HG03378 (cell line): Measurements from ENCODE around the gene SPG7.
"Not testable (repeated sequence)": the region's sequence is repeated elsewhere in the genome, so short reads cannot be mapped to it uniquely, and the experiment has no call there.

Experiments used
- ATAC-seq: cut with Tn5 transposase; IDR thresholded peaks from one replicate; pipeline ENCODE4 v1.9.1; 2021; ENCODE audit warnings: mild to moderate bottlenecking, moderate library complexity; ENCODE audit not compliant: unreplicated experiment

SPG7 gene

DNA sequence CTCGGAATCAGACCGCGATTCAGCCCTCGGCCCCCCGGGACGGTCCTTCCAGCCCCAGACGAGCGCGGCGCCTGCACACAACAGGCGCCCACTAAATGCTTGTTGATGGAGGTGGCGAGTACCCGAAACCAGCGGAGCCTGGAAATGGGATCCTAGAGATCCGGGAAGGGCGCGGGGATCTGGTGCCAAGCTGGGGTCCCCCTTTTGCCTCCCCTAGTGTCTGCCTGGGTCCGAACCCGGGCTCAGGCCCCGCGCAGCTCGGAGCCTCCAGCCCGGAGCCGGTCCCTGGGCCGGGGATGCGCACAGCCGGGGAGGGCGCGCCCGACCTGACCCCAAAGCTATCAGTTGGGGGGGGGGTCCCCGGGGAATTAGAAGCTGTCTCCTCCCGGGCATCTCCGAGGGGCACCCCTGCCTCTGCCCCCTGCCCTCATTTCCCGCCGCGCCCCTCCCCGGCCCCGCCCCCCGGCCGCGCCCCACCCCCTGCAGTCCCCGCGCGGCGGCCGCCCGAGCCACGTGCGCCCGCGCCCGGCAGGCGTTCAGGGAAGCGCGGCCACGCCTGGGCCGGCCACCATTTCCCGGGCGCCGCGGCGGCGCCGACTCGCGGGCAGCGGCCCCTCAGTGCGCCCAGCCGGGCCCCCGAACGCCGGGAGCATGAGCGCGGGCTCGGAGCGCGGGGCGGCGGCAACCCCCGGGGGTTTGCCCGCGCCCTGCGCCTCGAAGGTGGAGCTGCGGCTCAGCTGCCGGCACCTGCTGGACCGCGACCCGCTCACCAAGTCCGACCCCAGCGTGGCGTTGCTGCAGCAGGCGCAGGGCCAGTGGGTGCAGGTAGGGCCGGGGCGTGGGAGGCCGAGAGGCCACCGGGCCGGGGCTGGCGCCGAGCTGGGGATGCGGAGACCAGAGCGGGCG, 67.3 kb downstream of the SPG7 start, which contains the start of gene CPNE7:
CPNE7 (plus strand) TSS at position 512 of the 906 bp plus-strand sequence; CDS start at position 652, 140 bp downstream.
- ATAC-seq: no peak

DNA sequence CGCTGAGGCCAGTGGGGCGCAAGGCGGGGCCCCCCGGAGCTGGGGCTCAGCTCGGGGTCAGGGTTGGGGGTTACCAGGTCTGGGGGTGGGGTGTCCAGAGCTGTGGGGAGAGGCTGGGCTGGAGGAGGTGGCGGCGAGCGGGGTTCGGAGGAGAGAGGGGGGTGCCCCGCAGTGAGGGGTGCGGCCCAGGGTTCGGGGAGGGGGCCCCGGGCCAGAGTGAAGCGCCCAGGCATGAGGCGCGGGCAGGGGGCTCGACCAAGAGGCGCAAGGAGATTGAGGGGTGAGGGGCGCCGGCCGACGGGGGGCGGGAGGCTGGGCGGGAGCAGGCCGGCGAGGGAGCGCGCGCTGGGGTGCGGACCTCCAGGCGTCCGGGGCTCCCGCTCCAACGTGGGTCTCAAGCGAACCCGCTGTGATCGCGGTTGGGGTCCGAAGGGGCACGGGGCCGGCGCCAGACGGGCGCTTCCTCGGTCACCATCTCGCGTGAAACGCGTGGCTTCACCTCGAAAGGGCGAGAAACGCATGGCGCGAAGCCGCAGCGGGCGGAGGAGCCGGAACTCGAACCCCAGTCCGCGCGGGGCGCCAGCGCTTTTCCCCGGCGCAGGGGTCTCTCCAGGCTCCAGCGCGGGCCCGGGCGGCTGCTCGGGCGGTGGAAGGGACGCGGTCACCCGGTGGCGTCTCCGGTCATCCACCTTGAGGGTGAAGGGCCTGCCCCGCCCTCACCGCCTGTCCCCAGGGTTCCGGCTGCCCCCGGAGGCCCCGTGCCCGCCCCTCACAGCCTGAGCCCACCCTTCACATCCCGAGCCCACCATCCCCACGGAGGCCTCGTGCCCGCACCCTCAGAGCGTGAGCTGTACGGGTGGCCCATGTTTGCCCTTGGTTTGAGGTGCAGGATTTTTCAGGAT, 68.2 kb downstream of the SPG7 start:
- no peak for ATAC-seq

DNA sequence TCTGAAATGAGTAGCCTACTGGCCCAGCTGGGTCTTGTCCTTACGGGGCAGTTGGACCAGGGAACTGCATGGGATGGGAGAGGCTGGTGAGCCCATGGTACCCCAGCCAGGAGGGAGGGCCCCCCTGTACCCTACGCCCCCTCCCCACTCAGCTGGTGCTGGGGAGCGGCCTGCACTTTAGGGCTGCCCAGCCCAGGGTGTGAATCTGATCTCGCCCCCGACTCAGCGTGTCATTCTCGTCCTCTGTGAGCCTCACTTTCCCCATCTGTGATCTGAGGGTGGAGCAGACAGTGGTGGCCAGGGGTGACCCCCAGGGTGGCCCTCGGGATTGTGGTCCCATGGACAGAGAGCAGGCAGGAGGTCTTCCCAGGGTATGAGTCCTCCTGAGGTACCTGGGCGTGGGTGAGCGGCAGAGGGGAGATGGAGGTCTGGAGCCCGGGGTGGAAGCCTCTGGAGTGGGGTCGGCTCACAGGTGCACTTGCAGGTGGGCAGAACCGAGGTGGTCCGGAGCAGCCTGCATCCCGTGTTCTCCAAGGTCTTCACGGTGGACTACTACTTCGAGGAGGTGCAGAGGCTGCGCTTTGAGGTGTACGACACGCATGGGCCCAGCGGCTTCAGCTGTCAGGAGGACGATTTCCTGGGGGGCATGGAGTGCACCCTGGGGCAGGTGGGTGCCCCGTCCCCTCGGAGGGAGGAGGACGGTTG, 69.0 kb downstream of the SPG7 start:
- ATAC-seq: no peak

DNA sequence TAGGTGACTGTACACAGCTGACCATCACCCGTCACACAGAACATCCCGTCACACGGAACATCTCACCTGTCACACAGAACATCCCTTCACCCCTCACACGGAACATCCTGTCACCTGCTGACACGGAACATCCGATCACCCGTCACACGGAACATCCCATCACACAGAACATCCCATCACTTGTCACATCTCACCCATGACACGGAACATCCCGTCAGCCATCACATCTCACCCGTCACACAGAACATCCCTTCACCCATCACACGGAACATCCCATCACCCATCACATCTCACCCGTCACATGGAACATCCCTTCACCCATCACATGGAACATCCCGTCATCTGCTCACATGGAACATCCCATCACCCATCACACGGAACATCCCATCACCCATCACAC, 71.1 kb downstream of the SPG7 start:
- no peak for ATAC-seq

DNA sequence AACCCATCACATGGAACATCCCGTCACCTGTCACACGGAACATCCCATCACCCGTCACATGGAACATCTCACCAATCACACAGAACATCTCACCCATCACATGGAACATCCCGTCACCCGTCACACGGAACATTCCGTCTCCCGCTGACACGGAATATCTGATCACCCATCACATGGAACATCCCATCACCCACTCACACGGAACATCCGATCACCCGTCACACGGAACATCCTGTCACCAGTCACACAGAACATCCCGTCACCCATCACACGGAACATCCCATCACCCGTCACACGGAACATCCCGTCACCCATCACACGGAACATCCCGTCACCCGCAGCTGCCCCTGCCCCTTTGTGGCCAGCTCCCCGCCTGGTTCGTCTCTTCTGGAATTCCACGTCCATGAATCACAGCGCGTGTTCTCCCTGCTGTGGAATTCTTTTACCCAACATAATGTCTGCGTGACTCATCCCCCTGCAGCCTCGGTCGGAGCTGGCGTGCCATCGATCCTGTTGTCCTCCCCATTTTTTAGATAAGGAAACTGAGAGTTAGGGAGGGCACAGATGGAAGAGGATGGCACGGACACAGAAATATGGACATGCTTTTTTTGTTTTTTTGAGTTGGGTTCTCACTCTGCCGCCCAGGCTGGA, 73.0 kb downstream of the SPG7 start:
- no peak for ATAC-seq

DNA sequence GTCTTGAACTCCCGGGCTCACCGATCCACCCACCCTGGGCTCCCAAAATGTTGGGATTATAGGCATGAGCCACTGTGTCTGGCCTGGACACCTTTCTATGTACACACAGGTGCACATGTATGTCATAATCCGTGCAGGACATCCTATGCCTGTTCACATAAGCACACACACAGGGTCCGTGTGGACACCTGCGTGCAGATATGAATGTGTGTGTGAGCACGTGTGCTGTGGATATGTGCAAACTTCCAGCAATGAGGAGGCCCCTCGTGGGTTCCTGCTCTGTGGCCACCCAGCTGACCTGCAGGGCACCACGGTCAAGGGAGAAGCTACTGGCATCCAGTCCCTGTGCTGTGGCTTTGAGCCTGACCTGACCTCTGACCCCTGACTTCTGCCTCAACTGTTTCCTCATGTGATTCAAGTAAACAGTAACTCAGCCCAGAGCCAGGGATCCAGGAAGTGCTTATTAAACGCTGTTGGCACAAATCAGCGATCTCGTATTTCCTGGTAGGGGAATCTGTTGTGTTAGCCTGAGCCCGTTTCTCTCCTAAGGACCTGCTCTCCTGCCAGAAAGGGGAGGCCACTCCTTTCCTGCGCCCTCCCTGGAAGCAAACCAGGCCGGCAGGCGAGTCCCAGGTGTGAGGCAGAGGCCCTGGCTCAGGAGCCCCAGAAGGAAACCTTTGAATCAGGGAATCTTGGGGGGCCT, 73.8 kb downstream of the SPG7 start:
- ATAC-seq: no peak

DNA sequence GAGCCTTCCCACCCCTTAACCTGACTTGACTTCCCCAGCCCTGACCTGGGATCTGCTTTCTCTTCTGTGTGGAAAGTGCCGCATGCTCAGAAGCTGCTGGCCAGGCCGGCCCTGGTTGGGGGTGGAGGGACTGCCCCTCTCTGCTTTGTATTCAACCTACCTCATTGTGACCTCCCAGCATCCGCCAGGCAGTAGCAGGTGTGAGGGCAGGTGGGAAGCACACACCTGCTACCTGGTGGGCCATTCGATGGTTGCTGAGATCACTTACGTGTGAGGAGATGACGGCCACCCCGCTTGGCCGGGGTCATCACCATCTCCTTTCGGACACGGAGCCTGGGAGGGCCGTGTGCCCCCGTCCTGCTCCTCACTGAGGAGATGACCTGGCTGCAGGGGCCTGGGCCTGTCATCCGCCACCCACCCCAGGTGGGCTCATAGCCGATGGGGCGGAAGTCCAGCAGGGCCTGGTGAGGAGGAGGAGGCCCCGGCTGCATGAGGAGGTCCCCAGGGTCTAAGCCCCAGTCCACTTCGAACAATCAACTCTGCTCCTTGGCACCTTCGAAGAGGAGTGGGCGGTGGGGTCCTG, 74.5 kb downstream of the SPG7 start:
- no peak for ATAC-seq

DNA sequence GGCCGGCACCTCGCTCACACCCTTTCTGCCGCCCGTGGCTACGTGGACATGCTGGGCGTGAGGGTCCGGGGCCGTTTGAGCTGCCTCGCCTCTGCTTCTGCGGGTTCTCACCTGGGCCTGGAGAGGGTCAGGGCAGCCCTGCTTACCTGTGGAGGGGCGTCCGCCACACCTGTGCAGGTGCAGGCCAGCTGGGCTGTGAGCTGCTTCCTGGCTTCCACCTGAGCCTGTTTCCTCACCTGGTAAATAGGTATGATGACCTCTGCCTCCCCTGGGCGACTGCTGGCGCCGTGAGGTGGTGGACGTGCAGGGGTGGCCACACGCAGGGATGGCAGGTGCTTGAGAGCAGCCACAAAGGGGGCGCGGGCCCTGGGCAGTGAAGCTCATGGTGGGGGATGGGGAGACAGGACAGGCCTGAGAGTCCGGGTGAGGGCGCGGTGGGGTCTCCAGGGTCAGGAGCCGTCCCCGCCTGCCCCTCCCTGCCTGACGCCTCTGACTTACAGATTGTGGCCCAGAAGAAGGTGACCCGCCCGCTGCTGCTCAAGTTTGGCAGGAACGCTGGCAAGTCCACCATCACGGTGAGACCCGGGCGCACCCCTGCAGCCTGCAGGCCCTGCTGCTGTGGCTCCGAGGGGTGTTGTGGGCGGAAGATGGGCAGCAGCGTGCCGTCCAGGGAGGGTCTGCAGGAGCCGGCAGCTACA, 75.1 kb downstream of the SPG7 start:
- ATAC-seq: no peak

DNA sequence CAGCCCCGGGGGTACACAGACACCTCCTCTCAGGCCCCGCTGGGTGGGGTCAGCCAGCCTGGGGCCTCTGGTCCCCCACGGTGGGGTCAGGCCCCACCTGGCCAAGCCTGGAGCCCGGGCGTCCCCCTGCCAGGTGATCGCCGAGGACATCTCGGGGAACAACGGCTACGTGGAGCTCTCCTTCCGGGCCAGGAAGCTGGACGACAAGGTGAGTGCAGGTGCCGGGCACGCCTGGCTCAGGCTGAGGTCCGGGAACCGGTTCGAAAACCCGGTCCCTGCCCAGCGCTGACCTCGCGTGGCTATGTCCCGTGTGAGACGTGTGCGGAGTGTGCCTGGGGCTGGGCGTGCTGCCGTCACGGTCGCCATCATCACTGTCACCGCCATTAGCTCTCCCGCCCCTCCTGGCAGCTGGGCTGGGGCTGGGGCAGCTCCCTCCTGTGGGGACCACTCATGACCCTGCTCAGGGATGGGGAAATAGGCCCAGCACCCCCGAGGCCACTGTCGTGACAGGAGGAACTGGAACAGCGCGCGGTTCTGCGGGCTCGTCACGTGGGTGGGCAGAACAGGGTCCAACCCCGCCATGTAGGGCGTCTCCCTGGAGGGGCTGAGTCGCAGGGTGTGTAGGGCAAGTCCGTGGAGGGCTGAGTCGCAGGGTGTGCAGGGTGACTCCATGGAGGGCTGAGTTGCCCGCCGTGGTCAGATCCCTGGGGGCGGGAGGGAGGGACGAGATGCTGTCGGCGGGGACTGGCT, 75.9 kb downstream of the SPG7 start:
- no peak for ATAC-seq

DNA sequence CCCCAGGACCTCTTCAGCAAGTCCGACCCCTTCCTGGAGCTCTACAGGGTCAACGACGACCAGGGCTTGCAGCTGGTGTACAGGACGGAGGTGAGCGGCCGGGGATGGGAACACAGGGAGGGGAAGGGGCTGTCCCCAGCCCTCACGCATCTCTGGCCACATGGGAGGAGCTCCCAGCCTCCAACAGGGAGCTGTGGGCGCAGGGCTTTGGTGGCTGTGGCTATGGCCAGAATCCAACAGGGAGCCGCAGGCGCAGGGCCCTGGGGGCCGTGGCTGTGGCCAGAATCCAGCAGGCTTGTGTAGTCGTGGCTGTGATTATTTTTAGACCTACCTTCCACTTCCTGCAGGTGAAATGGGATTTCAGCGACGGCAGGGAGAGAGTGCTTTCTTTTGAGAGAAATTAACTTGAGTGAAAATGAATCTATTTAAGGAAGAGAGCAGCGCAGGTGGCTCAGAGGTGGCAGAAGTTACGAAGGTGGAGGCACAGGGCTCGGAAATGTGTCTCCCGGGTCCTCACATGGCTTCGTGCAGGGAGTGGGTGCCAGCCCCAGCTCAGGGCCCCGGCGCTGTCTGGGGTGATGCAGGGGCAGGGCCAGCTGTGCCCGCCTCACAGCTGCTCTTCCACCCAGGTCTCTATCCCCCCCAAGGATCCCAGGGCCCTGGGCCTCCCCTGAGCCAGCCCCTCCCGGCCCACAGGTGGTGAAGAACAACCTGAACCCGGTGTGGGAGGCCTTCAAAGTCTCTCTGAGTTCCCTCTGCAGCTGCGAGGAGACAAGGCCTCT, 76.8 kb downstream of the SPG7 start:
- no peak for ATAC-seq

DNA sequence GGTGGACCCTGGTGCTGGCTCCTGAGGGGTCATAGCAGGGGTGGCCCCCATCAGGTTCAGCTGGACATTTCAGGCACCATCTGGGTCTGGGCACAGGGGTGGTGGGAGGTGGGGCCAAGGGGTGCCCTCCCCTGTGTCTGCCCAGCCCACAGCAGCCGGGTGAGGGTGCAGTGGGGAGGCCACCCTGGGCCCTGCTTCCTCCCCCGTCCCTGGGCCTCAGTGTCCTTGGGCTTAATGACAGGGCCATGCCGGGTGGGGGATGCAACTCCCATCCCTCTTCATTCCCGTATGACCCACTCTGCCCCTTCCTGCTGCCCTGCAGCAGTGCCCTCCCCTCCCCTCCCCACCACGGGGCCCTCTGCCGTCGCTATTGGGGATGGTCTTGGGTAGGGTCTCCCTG, 78.0 kb downstream of the SPG7 start:
- ATAC-seq: no peak

DNA sequence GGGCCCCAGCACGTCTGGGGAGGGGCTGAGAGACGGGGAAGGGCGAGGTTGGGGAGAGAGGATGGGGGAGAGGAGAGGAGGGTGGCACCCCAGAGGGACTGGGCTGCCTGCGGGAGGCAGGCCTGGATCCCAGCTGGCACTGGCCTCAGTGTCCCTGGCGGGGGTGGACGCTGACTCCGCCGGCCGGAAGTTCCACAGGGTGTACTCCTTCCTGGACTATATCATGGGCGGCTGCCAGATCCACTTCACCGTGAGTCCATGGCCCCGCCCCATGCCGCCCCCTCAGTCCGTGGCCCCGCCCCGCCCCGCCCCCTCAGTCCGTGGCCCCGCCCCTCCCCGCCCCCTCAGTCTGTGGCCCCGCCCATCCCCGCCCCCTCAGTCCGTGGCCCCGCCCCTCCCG, 78.7 kb downstream of the SPG7 start:
- ATAC-seq: no peak

DNA sequence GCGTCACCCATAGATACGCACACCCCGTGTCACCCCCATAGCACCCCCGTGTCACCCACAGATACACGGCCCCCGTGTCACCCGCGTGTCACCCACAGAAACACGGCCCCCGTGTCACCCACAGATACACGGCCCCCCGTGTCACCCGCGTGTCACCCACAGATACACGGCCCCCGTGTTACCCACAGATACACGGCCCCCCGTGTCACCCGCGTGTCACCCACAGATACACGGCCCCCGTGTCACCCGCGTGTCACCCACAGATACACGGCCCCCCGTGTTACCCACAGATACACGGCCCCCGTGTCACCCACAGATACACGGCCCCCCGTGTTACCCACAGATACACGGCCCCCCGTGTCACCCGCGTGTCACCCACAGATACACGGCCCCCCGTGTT, 79.5 kb downstream of the SPG7 start:
- not testable (repeated sequence) for ATAC-seq

DNA sequence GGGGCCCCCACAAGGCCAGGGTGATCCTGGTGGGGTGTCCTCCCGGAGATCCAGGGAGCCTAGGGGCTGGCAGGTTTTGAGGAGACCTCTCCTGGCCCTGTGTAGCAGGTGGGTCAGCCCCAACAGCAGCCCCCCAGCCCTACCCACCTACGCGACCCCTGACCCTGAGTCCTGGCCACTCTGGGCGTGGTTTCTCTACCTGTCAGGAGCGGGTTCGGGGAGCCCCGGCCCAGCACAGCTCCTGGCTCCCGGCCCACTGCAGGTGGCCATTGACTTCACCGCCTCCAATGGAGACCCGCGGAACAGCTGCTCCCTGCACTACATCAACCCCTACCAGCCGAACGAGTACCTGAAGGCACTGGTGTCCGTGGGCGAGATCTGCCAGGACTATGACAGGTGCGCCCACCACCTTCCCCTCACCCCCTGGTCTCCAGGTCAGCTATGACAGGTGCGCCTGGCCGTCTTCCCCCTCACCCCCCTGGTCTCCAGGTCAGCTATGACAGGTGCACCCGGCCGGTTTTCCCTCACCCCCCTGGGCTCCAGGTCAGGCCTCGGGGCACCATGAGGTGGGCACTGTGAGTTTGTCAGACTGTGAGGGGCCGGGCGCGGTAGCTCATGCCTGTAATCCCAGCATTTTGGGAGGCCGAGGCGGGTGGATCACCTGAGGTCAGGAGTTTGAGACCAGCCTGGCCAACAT, 80.4 kb downstream of the SPG7 start:
- no peak for ATAC-seq

DNA sequence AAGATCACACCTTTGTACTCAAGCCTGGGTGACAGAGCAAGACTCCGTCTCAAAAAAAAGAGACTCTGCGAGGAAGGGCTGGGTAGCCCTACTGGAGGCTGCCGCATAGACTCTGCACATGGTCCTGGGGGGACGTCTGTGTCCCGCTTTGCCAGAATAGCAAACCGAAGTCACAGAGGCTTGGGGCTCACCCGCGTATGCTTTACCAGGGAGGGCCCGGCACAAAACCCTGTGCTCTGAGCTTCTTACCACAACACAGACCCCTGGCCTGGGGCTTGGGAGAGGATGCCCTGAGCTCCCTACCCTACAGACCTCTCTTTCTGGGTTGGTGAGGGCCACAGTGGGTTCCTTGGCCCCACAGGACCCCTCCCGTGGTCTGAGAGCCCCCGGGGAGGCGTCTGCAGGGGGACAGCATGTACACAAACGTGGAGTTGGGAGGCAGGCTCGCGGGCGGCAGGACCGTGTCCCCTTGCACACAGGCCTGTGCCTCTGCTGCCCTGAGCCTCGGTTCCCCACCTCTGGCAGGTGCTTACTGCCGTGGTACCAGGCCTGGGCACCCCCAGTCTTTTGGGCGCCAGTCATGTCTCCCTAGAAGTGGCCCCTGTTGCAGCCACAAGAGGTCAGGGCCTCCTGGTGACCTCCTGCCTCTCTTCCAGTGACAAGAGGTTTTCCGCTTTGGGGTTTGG, 81.2 kb downstream of the SPG7 start:
- no peak for ATAC-seq

DNA sequence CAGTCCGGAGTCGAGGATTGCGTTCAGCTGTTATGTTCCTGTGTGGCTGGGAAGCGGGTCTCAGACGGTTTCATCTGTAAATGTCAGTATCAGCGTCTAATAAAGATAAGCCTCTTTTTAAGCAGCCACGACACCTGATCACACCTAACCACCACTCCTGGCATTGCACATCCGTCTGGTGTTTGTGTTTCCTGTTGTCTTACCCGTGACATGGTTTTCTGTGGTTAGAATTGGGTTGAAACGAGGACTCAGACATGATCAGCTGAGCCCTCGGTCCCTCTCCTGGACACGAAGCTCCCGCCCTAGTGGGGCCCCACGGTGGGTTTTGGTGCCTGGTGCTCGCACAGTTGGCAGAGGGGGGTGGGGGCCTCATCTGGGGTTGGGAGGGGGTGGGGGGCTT, 85.6 kb downstream of the SPG7 start:
- ATAC-seq: no peak
